Transverse colon (tissue), 3 donors: ENCODE results near the gene PRSS53.

Experiments
- POLR2A ChIP-seq: fragments of 450-650 bp; IDR thresholded peaks from one replicate; pipeline ENCODE4 v1.6.1; 2016; ENCODE audit warnings: antibody characterized with exemption, mild to moderate bottlenecking, moderate library complexity
- TF ChIP-seq, protein P1 (sequence below), 5 experiments: fragments of 200-600 bp in 3 of 5; fragments of 450-650 bp in 2 of 5; sonication (generic) in 3 of 5; IDR thresholded peaks; 1 replicate in 2 of 5; 2 replicates in 3 of 5; pipeline ENCODE4 v1.5.1; 2016 to 2017; ENCODE audit warnings: antibody characterized with exemption in 5 of 5, inconsistent platforms in 3 of 5, mild to moderate bottlenecking in 2 of 5, moderate library complexity in 1 of 5

DNA sequence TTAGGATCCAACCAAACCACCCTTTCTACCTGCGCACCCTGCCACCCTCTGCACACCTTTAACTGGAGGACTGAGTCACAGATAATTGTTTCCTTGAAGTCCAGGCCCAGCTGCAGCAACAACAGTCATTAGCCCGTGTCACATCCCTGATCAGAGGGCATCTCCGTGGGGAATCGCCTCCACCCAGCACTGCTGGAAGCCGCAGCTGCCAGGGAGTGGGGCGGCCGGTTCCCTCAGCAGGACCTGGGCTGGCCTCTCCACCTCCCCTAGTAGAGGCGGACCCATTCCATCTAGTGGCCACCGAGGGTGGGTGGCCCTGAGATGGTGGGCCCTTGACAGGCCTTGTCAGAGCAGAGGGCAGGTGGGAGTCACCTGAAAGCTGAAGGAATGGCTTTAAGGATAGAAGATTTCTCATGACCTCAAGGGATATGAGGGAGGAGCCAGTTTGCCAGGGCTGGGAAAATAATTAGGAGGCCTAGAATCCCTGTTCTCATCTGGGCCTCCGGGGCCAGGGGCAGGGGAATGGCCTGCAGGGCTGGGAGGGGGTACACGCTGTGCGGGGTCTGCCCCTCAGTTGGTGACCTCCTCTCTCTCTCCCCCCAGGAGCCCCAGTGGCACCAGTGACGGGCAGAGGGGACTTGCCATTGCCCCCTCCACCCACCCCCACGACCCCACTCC lies 6.2 kb downstream of the PRSS53 start:
- TF ChIP-seq, protein P1, sequence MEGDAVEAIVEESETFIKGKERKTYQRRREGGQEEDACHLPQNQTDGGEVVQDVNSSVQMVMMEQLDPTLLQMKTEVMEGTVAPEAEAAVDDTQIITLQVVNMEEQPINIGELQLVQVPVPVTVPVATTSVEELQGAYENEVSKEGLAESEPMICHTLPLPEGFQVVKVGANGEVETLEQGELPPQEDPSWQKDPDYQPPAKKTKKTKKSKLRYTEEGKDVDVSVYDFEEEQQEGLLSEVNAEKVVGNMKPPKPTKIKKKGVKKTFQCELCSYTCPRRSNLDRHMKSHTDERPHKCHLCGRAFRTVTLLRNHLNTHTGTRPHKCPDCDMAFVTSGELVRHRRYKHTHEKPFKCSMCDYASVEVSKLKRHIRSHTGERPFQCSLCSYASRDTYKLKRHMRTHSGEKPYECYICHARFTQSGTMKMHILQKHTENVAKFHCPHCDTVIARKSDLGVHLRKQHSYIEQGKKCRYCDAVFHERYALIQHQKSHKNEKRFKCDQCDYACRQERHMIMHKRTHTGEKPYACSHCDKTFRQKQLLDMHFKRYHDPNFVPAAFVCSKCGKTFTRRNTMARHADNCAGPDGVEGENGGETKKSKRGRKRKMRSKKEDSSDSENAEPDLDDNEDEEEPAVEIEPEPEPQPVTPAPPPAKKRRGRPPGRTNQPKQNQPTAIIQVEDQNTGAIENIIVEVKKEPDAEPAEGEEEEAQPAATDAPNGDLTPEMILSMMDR (IDR thresholded peaks at IDR 0.05): no peak
- TF ChIP-seq POLR2A: no peak
